ENCODE data around the gene JADE1. TPM values are rescaled to one million over a fixed set of nuclear protein-coding genes. Genes with fewer than 3 reads are reported as not detected.
A peak's percentile ranks its signal among the peaks of the same experiment; 100 is the strongest.

Gene JADE1
- 10.8 TPM for polyA plus RNA-seq (2013, experiment 1 of 2)
- polyA plus RNA-seq (2013, experiment 2 of 2), result 10.8 TPM

DNA sequence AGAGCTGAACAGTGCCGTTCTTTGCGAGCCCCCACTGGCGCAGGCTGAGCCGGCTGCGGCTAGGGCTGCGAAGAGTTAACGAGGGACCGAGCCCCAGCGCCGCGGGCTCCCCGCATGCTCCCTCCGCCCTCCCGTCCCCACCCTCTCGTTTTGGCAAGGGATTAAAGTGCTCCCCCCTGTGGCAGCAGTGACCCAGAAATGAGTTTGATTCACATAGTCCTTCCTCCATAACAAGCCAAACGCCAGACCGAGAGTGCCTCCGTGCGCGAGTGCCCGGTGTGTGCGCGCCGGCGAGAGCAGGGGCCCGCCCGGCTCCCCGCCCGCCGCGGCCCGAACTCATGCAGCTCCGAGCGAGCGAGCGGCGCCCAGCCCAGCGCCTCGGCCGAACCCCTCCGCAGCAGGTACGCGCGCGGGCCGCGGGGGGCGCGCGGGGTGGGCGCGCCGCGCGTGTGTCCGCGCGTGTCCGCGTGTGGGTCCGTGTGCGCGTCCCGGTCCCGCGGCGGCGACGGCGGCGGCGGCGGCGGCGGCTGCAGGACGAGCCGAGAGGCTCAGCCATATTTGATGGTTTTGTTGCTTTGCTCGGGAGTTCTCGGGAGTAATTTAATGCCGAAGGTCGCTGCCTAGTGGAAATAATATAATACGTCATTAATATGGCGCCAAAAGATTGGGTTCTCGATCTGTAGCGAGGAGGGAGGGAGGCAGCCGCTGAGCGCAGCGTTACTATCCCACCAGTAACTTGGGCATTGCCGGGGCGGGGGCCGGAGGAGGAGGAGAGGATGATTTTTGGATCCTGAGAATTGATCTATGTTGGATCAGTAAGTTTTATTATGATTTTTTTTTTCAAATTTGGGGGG, at the start of gene JADE1:
TSS of gene JADE1 (plus strand) at position 224 of the 854 bp plus-strand sequence. CDS start 22,059 bp downstream, outside the sequence.
- H3K23ac ChIP-seq (ENCODE audit: low read length in 2 of 2), result no peak within 1 kb of the TSS
- H3K9me3 ChIP-seq (ENCODE audit: control insufficient read depth, low read length), result no peaks in the 10 kb centered on the region
- peak within 1 kb of the TSS; percentile 64 to 99 for H3K4me3 ChIP-seq (ENCODE audit: insufficient read depth in 1 of 2, low read depth in 1 of 2, low read length in 2 of 2)
- H2AK5ac ChIP-seq (ENCODE audit: low read length, severe bottlenecking), result peak within 1 kb of the TSS; percentile 36
- H3K27me3 ChIP-seq (ENCODE audit: control insufficient read depth in 1 of 2, insufficient read depth in 1 of 2, low read length in 2 of 2), result no peaks in the 10 kb centered on the region
- WGBS, result under 1% methylated on average over 75 of the region's 91 CpGs
- peak within 1 kb of the TSS; percentile 98 for H3K27ac ChIP-seq (ENCODE audit: low read length, poor library complexity, severe bottlenecking)
- H4K91ac ChIP-seq (ENCODE audit: low read length), result peak within 1 kb of the TSS; percentile 94
- peak within 1 kb of the TSS; percentile 73 for H2BK120ac ChIP-seq (ENCODE audit: low read depth, low read length)
- peak within 1 kb of the TSS; percentile 90 for H2BK15ac ChIP-seq (ENCODE audit: low read depth, poor library complexity, severe bottlenecking)
- no peak within 1 kb of the TSS for H3K14ac ChIP-seq (ENCODE audit: low read length in 2 of 2)
- H3K18ac ChIP-seq (ENCODE audit: low read depth in 1 of 2, low read length in 2 of 2), result peak within 1 kb of the TSS; percentile 92
- no peaks in the 10 kb centered on the region for H3K79me1 ChIP-seq (replicated peaks; ENCODE audit: low read length, poor library complexity, severe bottlenecking)
- peak; percentile 96 for DNase-seq
- H2BK5ac ChIP-seq (ENCODE audit: low read depth, low read length, poor library complexity, severe bottlenecking), result peak within 1 kb of the TSS; percentile 83
- H3K9ac ChIP-seq (ENCODE audit: low read length), result peak within 1 kb of the TSS; percentile 98
- H3K4me2 ChIP-seq (ENCODE audit: low read length, poor library complexity, severe bottlenecking), result peak within 1 kb of the TSS; percentile 77
- peak within 1 kb of the TSS; percentile 61 to 75 for H3K4ac ChIP-seq (ENCODE audit: low read depth in 1 of 2, low read length in 2 of 2)
- H2AFZ ChIP-seq (ENCODE audit: low read depth, low read length), result peak within 1 kb of the TSS; percentile 39
- peak within 1 kb of the TSS; percentile 78 to 93 for H2BK12ac ChIP-seq (ENCODE audit: low read length in 2 of 2)
- peaks cover 1% of the 10 kb centered on the region for H3K4me1 ChIP-seq (ENCODE audit: control insufficient read depth, insufficient read depth, low read depth, low read length)
- no peaks in the 10 kb centered on the region for H3K36me3 ChIP-seq (ENCODE audit: control insufficient read depth in 1 of 2, insufficient read depth in 2 of 2, low read depth in 1 of 2, low read length in 2 of 2)
- H4K8ac ChIP-seq (ENCODE audit: low read length), result peak within 1 kb of the TSS; percentile 82

DNA sequence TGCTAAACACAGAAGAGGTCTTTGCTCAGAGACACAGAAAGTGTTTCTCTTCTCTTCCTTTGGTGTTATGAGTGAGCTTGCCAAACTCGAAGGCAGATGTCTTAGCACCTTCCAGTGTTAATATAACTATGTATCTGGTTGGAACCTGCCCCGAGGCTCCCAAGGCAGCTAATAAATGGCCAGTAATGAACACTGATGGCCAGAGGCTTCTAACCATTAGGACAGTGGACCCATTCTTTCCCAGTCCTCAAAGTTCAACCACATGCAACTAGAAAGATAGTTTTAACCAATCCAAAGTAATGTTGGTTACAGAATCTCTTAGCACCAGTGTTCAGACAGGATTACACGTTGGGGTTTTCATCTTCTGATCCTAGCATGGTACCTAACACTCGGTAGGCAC, 42.7 kb upstream of the JADE1 start:
- H3K9me3 ChIP-seq (ENCODE audit: control insufficient read depth, low read length), result no peaks in the 10 kb centered on the region
- 94% methylated on average over 3 of the region's 4 CpGs for WGBS
- H3K4ac ChIP-seq (ENCODE audit: low read depth in 1 of 2, low read length in 2 of 2), result no peak overlapping the region
- no peaks in the 10 kb centered on the region for H3K79me1 ChIP-seq (replicated peaks; ENCODE audit: low read length, poor library complexity, severe bottlenecking)
- no peak overlapping the region for H2BK5ac ChIP-seq (ENCODE audit: low read depth, low read length, poor library complexity, severe bottlenecking)
- no peak overlapping the region for H3K23ac ChIP-seq (ENCODE audit: low read length in 2 of 2)
- H2BK12ac ChIP-seq (ENCODE audit: low read length in 2 of 2), result no peak overlapping the region
- H3K4me3 ChIP-seq (ENCODE audit: insufficient read depth in 1 of 2, low read depth in 1 of 2, low read length in 2 of 2), result no peak overlapping the region
- H3K27me3 ChIP-seq (ENCODE audit: control insufficient read depth in 1 of 2, insufficient read depth in 1 of 2, low read length in 2 of 2), result no peaks in the 10 kb centered on the region
- no peak overlapping the region for H4K91ac ChIP-seq (ENCODE audit: low read length)
- no peak overlapping the region for H2BK15ac ChIP-seq (ENCODE audit: low read depth, poor library complexity, severe bottlenecking)
- H3K9ac ChIP-seq (ENCODE audit: low read length), result no peak overlapping the region
- no peak overlapping the region for H3K14ac ChIP-seq (ENCODE audit: low read length in 2 of 2)
- H4K8ac ChIP-seq (ENCODE audit: low read length), result no peak overlapping the region
- H3K4me1 ChIP-seq (ENCODE audit: control insufficient read depth, insufficient read depth, low read depth, low read length), result peaks cover 1% of the 10 kb centered on the region
- no peak overlapping the region for H2BK120ac ChIP-seq (ENCODE audit: low read depth, low read length)
- no peak overlapping the region for H3K4me2 ChIP-seq (ENCODE audit: low read length, poor library complexity, severe bottlenecking)
- no peak overlapping the region for H3K18ac ChIP-seq (ENCODE audit: low read depth in 1 of 2, low read length in 2 of 2)
- no peaks in the 10 kb centered on the region for H3K36me3 ChIP-seq (ENCODE audit: control insufficient read depth in 1 of 2, insufficient read depth in 2 of 2, low read depth in 1 of 2, low read length in 2 of 2)
- DNase-seq, result no peak
- no peak overlapping the region for H3K27ac ChIP-seq (ENCODE audit: low read length, poor library complexity, severe bottlenecking)
- H2AK5ac ChIP-seq (ENCODE audit: low read length, severe bottlenecking), result no peak overlapping the region
- H2AFZ ChIP-seq (ENCODE audit: low read depth, low read length), result no peak overlapping the region

DNA sequence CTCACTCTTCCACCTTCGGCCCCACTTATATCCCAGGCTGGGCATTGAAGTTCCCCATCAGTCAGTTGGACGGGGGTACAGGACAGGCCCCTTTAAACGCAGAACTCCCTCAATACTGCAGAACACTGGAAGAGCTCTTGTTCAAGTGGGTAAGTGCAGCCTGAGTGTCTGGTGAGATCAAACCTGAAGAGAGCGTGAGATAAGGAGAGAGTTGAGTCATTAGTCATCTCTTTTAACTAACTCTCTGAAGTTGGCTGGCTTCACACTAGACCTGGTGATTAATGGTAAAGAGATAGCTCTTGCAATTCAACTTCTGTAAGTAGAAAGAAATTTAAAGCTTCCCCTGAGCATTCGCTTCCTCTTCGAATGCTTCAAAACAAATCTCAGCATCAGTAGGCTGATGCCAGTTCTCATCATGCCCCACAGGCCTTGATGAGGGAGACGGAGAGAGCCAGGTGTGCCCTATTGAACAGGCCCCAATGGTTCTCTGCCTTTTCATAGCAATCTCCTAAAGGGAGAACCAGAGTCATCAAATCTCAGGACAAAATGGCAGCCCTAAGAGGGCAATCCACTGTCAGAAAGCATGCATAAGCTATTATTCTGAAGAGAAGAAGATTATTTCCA, 41.0 kb upstream of the JADE1 start:
- peak; percentile 61 for DNase-seq
- no peak overlapping the region for H3K4ac ChIP-seq (ENCODE audit: low read depth in 1 of 2, low read length in 2 of 2)
- no peak overlapping the region for H2BK15ac ChIP-seq (ENCODE audit: low read depth, poor library complexity, severe bottlenecking)
- H3K4me3 ChIP-seq (ENCODE audit: insufficient read depth in 1 of 2, low read depth in 1 of 2, low read length in 2 of 2), result no peak overlapping the region
- peak overlapping the region in 1 of 2 experiments; percentile 42 for H2BK12ac ChIP-seq (ENCODE audit: low read length in 2 of 2)
- H3K4me2 ChIP-seq (ENCODE audit: low read length, poor library complexity, severe bottlenecking), result no peak overlapping the region
- H2BK120ac ChIP-seq (ENCODE audit: low read depth, low read length), result no peak overlapping the region
- no peaks in the 10 kb centered on the region for H3K9me3 ChIP-seq (ENCODE audit: control insufficient read depth, low read length)
- H4K91ac ChIP-seq (ENCODE audit: low read length), result no peak overlapping the region
- H3K79me1 ChIP-seq (replicated peaks; ENCODE audit: low read length, poor library complexity, severe bottlenecking), result no peaks in the 10 kb centered on the region
- H3K27ac ChIP-seq (ENCODE audit: low read length, poor library complexity, severe bottlenecking), result no peak overlapping the region
- H3K4me1 ChIP-seq (ENCODE audit: control insufficient read depth, insufficient read depth, low read depth, low read length), result peaks cover 1% of the 10 kb centered on the region
- H4K8ac ChIP-seq (ENCODE audit: low read length), result peak overlapping the region; percentile 50
- H3K23ac ChIP-seq (ENCODE audit: low read length in 2 of 2), result no peak overlapping the region
- no peak overlapping the region for H2BK5ac ChIP-seq (ENCODE audit: low read depth, low read length, poor library complexity, severe bottlenecking)
- H3K9ac ChIP-seq (ENCODE audit: low read length), result no peak overlapping the region
- no peak overlapping the region for H3K14ac ChIP-seq (ENCODE audit: low read length in 2 of 2)
- H2AK5ac ChIP-seq (ENCODE audit: low read length, severe bottlenecking), result peak overlapping the region; percentile 3
- no peaks in the 10 kb centered on the region for H3K36me3 ChIP-seq (ENCODE audit: control insufficient read depth in 1 of 2, insufficient read depth in 2 of 2, low read depth in 1 of 2, low read length in 2 of 2)
- H3K27me3 ChIP-seq (ENCODE audit: control insufficient read depth in 1 of 2, insufficient read depth in 1 of 2, low read length in 2 of 2), result no peaks in the 10 kb centered on the region
- no peak overlapping the region for H2AFZ ChIP-seq (ENCODE audit: low read depth, low read length)
- WGBS, result 51% methylated on average over 7 of the region's 7 CpGs
- H3K18ac ChIP-seq (ENCODE audit: low read depth in 1 of 2, low read length in 2 of 2), result peak overlapping the region in 1 of 2 experiments; percentile 9

- H3K27me3 ChIP-seq (ENCODE audit: control insufficient read depth in 1 of 2, insufficient read depth in 1 of 2, low read length in 2 of 2), result no peaks in the 10 kb centered on the region
- no peak overlapping the region for H3K23ac ChIP-seq (ENCODE audit: low read length in 2 of 2)
- no peaks in the 10 kb centered on the region for H3K36me3 ChIP-seq (ENCODE audit: control insufficient read depth in 1 of 2, insufficient read depth in 2 of 2, low read depth in 1 of 2, low read length in 2 of 2)
- H3K4me3 ChIP-seq (ENCODE audit: insufficient read depth in 1 of 2, low read depth in 1 of 2, low read length in 2 of 2), result no peak overlapping the region
- no peaks in the 10 kb centered on the region for H3K9me3 ChIP-seq (ENCODE audit: control insufficient read depth, low read length)
- H2AFZ ChIP-seq (ENCODE audit: low read depth, low read length), result no peak overlapping the region
- no peak overlapping the region for H3K18ac ChIP-seq (ENCODE audit: low read depth in 1 of 2, low read length in 2 of 2)
- H3K9ac ChIP-seq (ENCODE audit: low read length), result no peak overlapping the region
- H2BK12ac ChIP-seq (ENCODE audit: low read length in 2 of 2), result no peak overlapping the region
- H3K4ac ChIP-seq (ENCODE audit: low read depth in 1 of 2, low read length in 2 of 2), result no peak overlapping the region
- H2BK15ac ChIP-seq (ENCODE audit: low read depth, poor library complexity, severe bottlenecking), result no peak overlapping the region
- H2BK5ac ChIP-seq (ENCODE audit: low read depth, low read length, poor library complexity, severe bottlenecking), result no peak overlapping the region
- no peak for DNase-seq
- no peak overlapping the region for H3K4me2 ChIP-seq (ENCODE audit: low read length, poor library complexity, severe bottlenecking)
- no peak overlapping the region for H2AK5ac ChIP-seq (ENCODE audit: low read length, severe bottlenecking)
- H3K14ac ChIP-seq (ENCODE audit: low read length in 2 of 2), result no peak overlapping the region
- no peaks in the 10 kb centered on the region for H3K79me1 ChIP-seq (replicated peaks; ENCODE audit: low read length, poor library complexity, severe bottlenecking)
- H3K4me1 ChIP-seq (ENCODE audit: control insufficient read depth, insufficient read depth, low read depth, low read length), result peaks cover 1% of the 10 kb centered on the region
- no peak overlapping the region for H4K91ac ChIP-seq (ENCODE audit: low read length)
- no peak overlapping the region for H2BK120ac ChIP-seq (ENCODE audit: low read depth, low read length)
- no peak overlapping the region for H4K8ac ChIP-seq (ENCODE audit: low read length)
- H3K27ac ChIP-seq (ENCODE audit: low read length, poor library complexity, severe bottlenecking), result no peak overlapping the region
Measured at GRCh38 chr4:128769011-128769410, 40.5 kb upstream of the JADE1 start.
